Measurements from ENCODE around the gene KDM8. TPM values are rescaled to one million over a fixed set of nuclear protein-coding genes. Genes with fewer than 3 reads are reported as not detected.
A peak's percentile ranks its signal among the peaks of the same experiment; 100 is the strongest.

The KDM8 gene
- total and polyA plus RNA-seq, 4 donors, result 4.6 to 198 (median 97.7) TPM

- Histone ChIP-seq H3K27me3 (ENCODE audit: control insufficient read depth in 4 of 4, insufficient read depth in 4 of 4, low read length in 3 of 4) (no peaks in the 10 kb centered on the region), H3K9me3 (ENCODE audit: control insufficient read depth in 4 of 4, low read length in 3 of 4) (no peaks in the 10 kb centered on the region), H3K27ac (ENCODE audit: low read depth in 1 of 2, low read length in 2 of 2) (peak overlapping the region; percentile 36 to 66), H3K9ac (ENCODE audit: low read depth in 1 of 2, low read length in 2 of 2) (no peak overlapping the region), H3K4me3 (ENCODE audit: low read depth in 1 of 3, low read length in 3 of 3) (no peak overlapping the region), H3K4me1 (ENCODE audit: control insufficient read depth in 4 of 4, insufficient read depth in 4 of 4, low read length in 3 of 4) (peaks cover 0 to 11% (median 2%) of the 10 kb centered on the region in 4 donors), H3K36me3 (ENCODE audit: control insufficient read depth in 4 of 4, insufficient read depth in 3 of 4, low read depth in 1 of 4, low read length in 3 of 4) (peaks cover 0 to 2% (median 0%) of the 10 kb centered on the region in 4 donors)
- TF ChIP-seq TAF1 (conservative IDR thresholded peaks at IDR 0.05) (no peak), FOXA1 (IDR thresholded peaks at IDR 0.05) (no peak), EGR1 (IDR thresholded peaks at IDR 0.05; ENCODE audit: low read depth in 2 of 2) (no peak), FOXA2 (IDR thresholded peaks at IDR 0.05) (no peak), NR2F2 (IDR thresholded peaks at IDR 0.05) (no peak), YY1 (IDR thresholded peaks at IDR 0.05) (no peak), ZBTB33 (IDR thresholded peaks at IDR 0.05) (no peak), REST (IDR thresholded peaks at IDR 0.05) (no peak), RAD21 (IDR thresholded peaks at IDR 0.05) (no peak), MAX (IDR thresholded peaks at IDR 0.05) (no peak), CTCF (IDR thresholded peaks at IDR 0.05; ENCODE audit: low read depth, low read length, missing input control) (no peak), HNF4G (IDR thresholded peaks at IDR 0.05) (no peak), SP1 (IDR thresholded peaks at IDR 0.05) (no peak), RXRA (IDR thresholded peaks at IDR 0.05) (no peak)
- DNase-seq (ENCODE audit: low spot score), result peak; percentile 24
- WGBS, result 73% methylated on average over 13 of the region's 13 CpGs
Measured at GRCh38 chr16:27241658-27242057, 38.3 kb downstream of the KDM8 start.

GRCh38 chr16:27242398-27242797, 39.1 kb downstream of the KDM8 start:
- TF ChIP-seq FOXA2 (IDR thresholded peaks at IDR 0.05), result no peak
- TF ChIP-seq JUND (IDR thresholded peaks at IDR 0.05), result no peak
- TF ChIP-seq RXRA (IDR thresholded peaks at IDR 0.05), result no peak
- TF ChIP-seq YY1 (IDR thresholded peaks at IDR 0.05), result no peak
- TF ChIP-seq EGR1 (IDR thresholded peaks at IDR 0.05; ENCODE audit: low read depth in 2 of 2), result no peak
- no peak for TF ChIP-seq RAD21 (IDR thresholded peaks at IDR 0.05)
- no peak for TF ChIP-seq GABPA (IDR thresholded peaks at IDR 0.05 in 1 of 2, conservative IDR thresholded peaks at IDR 0.05 in 1 of 2)
- no peak for TF ChIP-seq NR2F2 (IDR thresholded peaks at IDR 0.05)
- no peak for TF ChIP-seq HNF4G (IDR thresholded peaks at IDR 0.05)
- TF ChIP-seq SP1 (IDR thresholded peaks at IDR 0.05), result no peak
- no peak for TF ChIP-seq CTCF (IDR thresholded peaks at IDR 0.05; ENCODE audit: low read depth, low read length, missing input control)
- TF ChIP-seq ATF3 (IDR thresholded peaks at IDR 0.05), result no peak
- no peak for TF ChIP-seq MAX (IDR thresholded peaks at IDR 0.05)
- TF ChIP-seq HNF4A (conservative IDR thresholded peaks at IDR 0.05), result no peak
- TF ChIP-seq FOXA1 (IDR thresholded peaks at IDR 0.05), result no peak
- WGBS, result 80% methylated on average over 2 of the region's 2 CpGs
- H3K4me3 ChIP-seq (ENCODE audit: low read depth in 1 of 3, low read length in 3 of 3), result no peak overlapping the region
- H3K27ac ChIP-seq (ENCODE audit: low read depth in 1 of 2, low read length in 2 of 2), result peak overlapping the region; percentile 58 to 76
- H3K36me3 ChIP-seq (ENCODE audit: control insufficient read depth in 4 of 4, insufficient read depth in 3 of 4, low read depth in 1 of 4, low read length in 3 of 4), result peaks cover 0 to 2% (median 0%) of the 10 kb centered on the region in 4 donors
- H3K9ac ChIP-seq (ENCODE audit: low read depth in 1 of 2, low read length in 2 of 2), result peak overlapping the region in 1 of 2 donors; percentile 18
- no peaks in the 10 kb centered on the region for H3K9me3 ChIP-seq (ENCODE audit: control insufficient read depth in 4 of 4, low read length in 3 of 4)
- DNase-seq (ENCODE audit: low spot score), result no peak
- H3K27me3 ChIP-seq (ENCODE audit: control insufficient read depth in 4 of 4, insufficient read depth in 4 of 4, low read length in 3 of 4), result no peaks in the 10 kb centered on the region
- peaks cover 0 to 11% (median 2%) of the 10 kb centered on the region in 4 donors for H3K4me1 ChIP-seq (ENCODE audit: control insufficient read depth in 4 of 4, insufficient read depth in 4 of 4, low read length in 3 of 4)
